ENCODE measurements around the gene PGGHG.
"Not testable (repeated sequence)": the region's sequence is repeated elsewhere in the genome, so short reads cannot be mapped to it uniquely, and the experiment has no call there.

Gene PGGHG

GRCh38 chr11:313787-314553 is 25.0 kb downstream of the PGGHG start, which contains the start of gene IFITM1:
Gene IFITM1, plus strand, starts transcription at chr11:314040. Its CDS starts 131 bp downstream, at chr11:314171.
- DNase-seq (ENCODE audit: low read depth): no peak

GRCh38 chr11:314554-314875 is 25.6 kb downstream of the PGGHG start:
- not testable (repeated sequence) for DNase-seq (ENCODE audit: low read depth)

- no peak for DNase-seq (ENCODE audit: low read depth)
Observed at GRCh38 chr11:315051-315481, 26.1 kb downstream of the PGGHG start.

GRCh38 chr11:315516-315994 is 26.6 kb downstream of the PGGHG start:
- no peak for DNase-seq (ENCODE audit: low read depth)

GRCh38 chr11:316031-316701 is 27.2 kb downstream of the PGGHG start:
- DNase-seq (ENCODE audit: low read depth): no peak

GRCh38 chr11:316891-317301 is 28.0 kb downstream of the PGGHG start:
- no peak for DNase-seq (ENCODE audit: low read depth)

GRCh38 chr11:317668-318404 is 28.9 kb downstream of the PGGHG start:
- DNase-seq (ENCODE audit: low read depth): not testable (repeated sequence)

- not testable (repeated sequence) for DNase-seq (ENCODE audit: low read depth)
Observed at GRCh38 chr11:318405-319120, 29.6 kb downstream of the PGGHG start.

- DNase-seq (ENCODE audit: low read depth): not testable (repeated sequence)
Observed at GRCh38 chr11:319121-319887, 30.4 kb downstream of the PGGHG start.

- not testable (repeated sequence) for DNase-seq (ENCODE audit: low read depth)
Observed at GRCh38 chr11:319888-320273, 31.0 kb downstream of the PGGHG start.

- DNase-seq (ENCODE audit: low read depth): no peak
Observed at GRCh38 chr11:324156-324555, 35.2 kb downstream of the PGGHG start.

- DNase-seq (ENCODE audit: low read depth): not testable (repeated sequence)
Observed at GRCh38 chr11:324593-325517, 35.9 kb downstream of the PGGHG start.

- no peak for DNase-seq (ENCODE audit: low read depth)
Observed at GRCh38 chr11:325796-326591, 37.1 kb downstream of the PGGHG start.

- DNase-seq (ENCODE audit: low read depth): no peak
Observed at GRCh38 chr11:326592-326841, 37.6 kb downstream of the PGGHG start.

- no peak for DNase-seq (ENCODE audit: low read depth)
Observed at GRCh38 chr11:326842-327580, 38.1 kb downstream of the PGGHG start.

GRCh38 chr11:327581-327923 is 38.6 kb downstream of the PGGHG start:
- DNase-seq (ENCODE audit: low read depth): no peak

GRCh38 chr11:328012-328411 is 39.1 kb downstream of the PGGHG start:
- no peak for DNase-seq (ENCODE audit: low read depth)

- not testable (repeated sequence) for DNase-seq (ENCODE audit: low read depth)
Observed at GRCh38 chr11:328516-329100, 39.7 kb downstream of the PGGHG start.

- no peak for DNase-seq (ENCODE audit: low read depth)
Observed at GRCh38 chr11:329886-330253, 40.9 kb downstream of the PGGHG start.

Data from stimulated activated CD8-positive, alpha-beta memory T cell treated with anti-CD3 and anti-CD28 coated beads, Interleukin-15, amount 100 ng/mL, for 24 hours (primary cell).